Activated T-cell treated with anti-CD3 and anti-CD28 coated beads for 24 hours (primary cell): ENCODE measurements around the gene MLLT1.
A peak's percentile ranks its signal among the peaks of the same experiment; 100 is the strongest.

Source experiments
- DNase-seq: peaks from one replicate; pipeline ENCODE4 v3.0.0-alpha.2; 2020; ENCODE audit warnings: low read depth

MLLT1 gene

GRCh38 chr19:6259312-6259861 lies 20.4 kb downstream of the MLLT1 start:
- no peak for DNase-seq

- DNase-seq, result no peak
These were observed 20.9 kb downstream of the MLLT1 start for GRCh38 chr19:6258812-6259311.

GRCh38 chr19:6253954-6254733 lies 25.6 kb downstream of the MLLT1 start:
- DNase-seq, result no peak

GRCh38 chr19:6252066-6252465 lies 27.7 kb downstream of the MLLT1 start:
- no peak for DNase-seq

GRCh38 chr19:6250909-6251308 lies 28.9 kb downstream of the MLLT1 start:
- no peak for DNase-seq

- no peak for DNase-seq
These were observed 29.7 kb downstream of the MLLT1 start for GRCh38 chr19:6250024-6250615.

- DNase-seq, result no peak
These were observed 30.5 kb downstream of the MLLT1 start for GRCh38 chr19:6249296-6249695.

GRCh38 chr19:6248844-6249243 lies 30.9 kb downstream of the MLLT1 start:
- no peak for DNase-seq

- no peak for DNase-seq
These were observed 31.4 kb downstream of the MLLT1 start for GRCh38 chr19:6248341-6248740.

- DNase-seq, result no peak
These were observed 32.8 kb downstream of the MLLT1 start for GRCh38 chr19:6247007-6247288.

GRCh38 chr19:6246174-6247006 lies 33.4 kb downstream of the MLLT1 start:
- DNase-seq, result no peak

- no peak for DNase-seq
These were observed 37.1 kb downstream of the MLLT1 start for GRCh38 chr19:6242677-6243076.

- DNase-seq, result no peak
These were observed 37.9 kb downstream of the MLLT1 start for GRCh38 chr19:6241680-6242377.

- DNase-seq, result no peak
These were observed 38.7 kb downstream of the MLLT1 start for GRCh38 chr19:6241056-6241455.

GRCh38 chr19:6239871-6240676 lies 39.7 kb downstream of the MLLT1 start:
- DNase-seq, result no peak

- no peak for DNase-seq
These were observed 40.4 kb downstream of the MLLT1 start for GRCh38 chr19:6239401-6239844.

GRCh38 chr19:6238643-6239281 lies 41.0 kb downstream of the MLLT1 start:
- no peak for DNase-seq

- peak; percentile 16 for DNase-seq
These were observed 41.5 kb downstream of the MLLT1 start for GRCh38 chr19:6238256-6238642.

GRCh38 chr19:6236310-6237291 lies 43.2 kb downstream of the MLLT1 start:
- no peak for DNase-seq
